Measurements from ENCODE around the gene FN3K.

Gene FN3K

GRCh38 chr17:82797061-82797460, 61.6 kb downstream of the FN3K start:
- no peak for DNase-seq

GRCh38 chr17:82798752-82799151, 63.3 kb downstream of the FN3K start:
- DNase-seq: no peak

DNA sequence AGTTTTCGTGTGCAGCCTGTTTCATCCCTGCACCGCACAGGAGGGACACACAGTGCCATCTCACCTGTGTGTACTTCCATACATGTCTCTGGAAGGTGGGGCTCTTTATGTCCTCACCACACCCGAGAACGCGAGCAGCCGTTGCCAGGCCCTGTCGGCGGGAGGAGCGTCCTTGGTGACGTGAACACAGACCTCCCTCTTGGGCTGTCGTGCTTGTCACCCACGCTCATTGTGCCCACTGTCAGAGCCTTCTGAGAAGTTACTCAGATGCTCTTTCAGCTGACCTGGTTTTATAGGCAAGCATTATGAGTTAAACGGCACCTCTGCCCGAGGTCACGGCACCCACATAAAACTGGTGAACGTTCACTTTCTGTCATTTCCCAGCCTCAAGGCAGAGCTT, 64.2 kb downstream of the FN3K start:
- no peak for DNase-seq

Data from hematopoietic multipotent progenitor cell treated with erythropoietin and hydrocortisone succinate and interleukin-3 and kit ligand, for 4 days (in vitro differentiated cells).